Stimulated activated CD8-positive, alpha-beta memory T cell treated with anti-CD3 and anti-CD28 coated beads, Interleukin-7, amount 100 ng/mL, for 1 hour (primary cell): Measurements from ENCODE around the gene PDIA3.
"Not testable (repeated sequence)": the region's sequence is repeated elsewhere in the genome, so short reads cannot be mapped to it uniquely, and the experiment has no call there.

Source experiments
- DNase-seq, 2 donors: peaks; one replicate each; pipeline ENCODE4 v3.0.0-alpha.2; 2020; ENCODE audit warnings: low read depth in 2 of 2

Gene PDIA3

GRCh38 chr15:43746245-43746902 is at the start of gene PDIA3:
Gene PDIA3, plus strand, starts transcription at chr15:43746438. Its CDS starts 102 bp downstream, at chr15:43746540.
- peak; percentile 69 to 76 for DNase-seq

- no peak for DNase-seq
Observed at GRCh38 chr15:43702174-43702573, 44.1 kb upstream of the PDIA3 start.

GRCh38 chr15:43702701-43703424 is 43.4 kb upstream of the PDIA3 start:
- no peak for DNase-seq

- not testable (repeated sequence) for DNase-seq
Observed at GRCh38 chr15:43710431-43711131, 35.7 kb upstream of the PDIA3 start.

GRCh38 chr15:43723151-43723550 is 23.1 kb upstream of the PDIA3 start:
- DNase-seq: no peak

- not testable (repeated sequence) for DNase-seq
Observed at GRCh38 chr15:43726306-43726705, 19.9 kb upstream of the PDIA3 start.

GRCh38 chr15:43728053-43728725 is 18.0 kb upstream of the PDIA3 start:
- DNase-seq: not testable (repeated sequence)

- no peak for DNase-seq
Observed at GRCh38 chr15:43735416-43735815, 10.8 kb upstream of the PDIA3 start.

GRCh38 chr15:43746903-43747309 is 668 bp downstream of the PDIA3 start:
- DNase-seq: not testable (repeated sequence)

GRCh38 chr15:43748376-43748775 is 2.1 kb downstream of the PDIA3 start:
- no peak for DNase-seq

- no peak for DNase-seq
Observed at GRCh38 chr15:43749690-43750345, 3.6 kb downstream of the PDIA3 start.

- DNase-seq: no peak
Observed at GRCh38 chr15:43751885-43752284, 5.6 kb downstream of the PDIA3 start.

- no peak for DNase-seq
Observed at GRCh38 chr15:43762824-43763223, 16.6 kb downstream of the PDIA3 start.

- no peak for DNase-seq
Observed at GRCh38 chr15:43763819-43764446, 17.7 kb downstream of the PDIA3 start.

GRCh38 chr15:43769584-43770228 is 23.5 kb downstream of the PDIA3 start:
- DNase-seq: no peak

- DNase-seq: no peak
Observed at GRCh38 chr15:43771816-43772215, 25.6 kb downstream of the PDIA3 start.

- DNase-seq: no peak
Observed at GRCh38 chr15:43772624-43773023, 26.4 kb downstream of the PDIA3 start.

GRCh38 chr15:43774062-43774461 is 27.8 kb downstream of the PDIA3 start:
- DNase-seq: no peak

GRCh38 chr15:43775411-43775965 is 29.2 kb downstream of the PDIA3 start:
- DNase-seq: no peak

- DNase-seq: no peak
Observed at GRCh38 chr15:43776101-43776717, 30.0 kb downstream of the PDIA3 start.
